DMS153 (cell line): ENCODE data around the gene PPP2R5B.
"Not testable (repeated sequence)": the region's sequence is repeated elsewhere in the genome, so short reads cannot be mapped to it uniquely, and the experiment has no call there.

Source experiments
- DNase-seq: peaks from one replicate; lab custom pipeline; 2025; lab: John Stamatoyannopoulos, UW

Gene PPP2R5B

GRCh38 chr11:64976651-64977050 is 52.2 kb downstream of the PPP2R5B start:
- no peak for DNase-seq

- not testable (repeated sequence) for DNase-seq
Measured at GRCh38 chr11:64983339-64983738, 58.9 kb downstream of the PPP2R5B start.
